Activated T-helper 2 cell treated with anti-CD3 and anti-CD28 coated beads, Interferon-gamma antibody, Interleukin-2, Interleukin-4, amounts not matched to agents 10 μg/mL and 5 μg/mL and 100 μg/mL, durations not matched to agents 14 hours and 24 hours and 36 hours (primary cell): Measurements from ENCODE around the gene PARM1. TPM values are rescaled to one million over a fixed set of nuclear protein-coding genes. Genes with fewer than 3 reads are reported as not detected.

Experiments used
- DNase-seq: peaks from one replicate; pipeline ENCODE4 v3.0.0; 2021; ENCODE audit warnings: low spot score
- H3K27ac Mint-ChIP-seq: one replicate; pipeline ENCODE4 v1.8.0; 2021; ENCODE audit warnings: mixed read lengths
- H3K27me3 Mint-ChIP-seq: one replicate; pipeline ENCODE4 v1.8.0; 2021; ENCODE audit warnings: low read depth, mixed read lengths
- H3K36me3 Mint-ChIP-seq: one replicate; pipeline ENCODE4 v1.8.0; 2021; ENCODE audit warnings: low read depth, mixed read lengths
- H3K4me1 Mint-ChIP-seq: one replicate; pipeline ENCODE4 v1.8.0; 2021; ENCODE audit warnings: low read depth, mixed read lengths
- H3K4me3 Mint-ChIP-seq: one replicate; pipeline ENCODE4 v1.8.0; 2021; ENCODE audit warnings: low read depth, mild to moderate bottlenecking, moderate library complexity, mixed read lengths
- H3K9me3 Mint-ChIP-seq: one replicate; pipeline ENCODE4 v1.8.0; 2021; ENCODE audit warnings: mixed read lengths
- intact Hi-C: fragments of 100-400 bp; cut with micrococcal nuclease; formaldehyde crosslinking; loops from one replicate; pipeline ENCODE4 v1.15.1; 2023
- total RNA-seq: library from RNA; stranded (reverse); gene quantifications from 2 replicates; pipeline ENCODE4 v1.2.3, GENCODE V29; 2022

The PARM1 gene
- total RNA-seq, 1 donor from 2014 or later = not detected

- no peaks in the 10 kb centered on the region for H3K4me1 Mint-ChIP-seq
- no peak overlapping the region for H3K27ac Mint-ChIP-seq
- intact Hi-C loops = no loop called here
- H3K27me3 Mint-ChIP-seq = no peaks in the 10 kb centered on the region
- no peak overlapping the region for H3K4me3 Mint-ChIP-seq
- peaks cover 11% of the 10 kb centered on the region for H3K9me3 Mint-ChIP-seq
- H3K36me3 Mint-ChIP-seq = no peaks in the 10 kb centered on the region
- DNase-seq = no peak
Observed at GRCh38 chr4:75003979-75004378, 71.1 kb downstream of the PARM1 start.

GRCh38 chr4:75004755-75005668 lies 72.1 kb downstream of the PARM1 start:
- H3K4me3 Mint-ChIP-seq = no peak overlapping the region
- H3K9me3 Mint-ChIP-seq = peaks cover 11% of the 10 kb centered on the region
- no peaks in the 10 kb centered on the region for H3K36me3 Mint-ChIP-seq
- intact Hi-C loops = no loop called here
- no peaks in the 10 kb centered on the region for H3K27me3 Mint-ChIP-seq
- H3K27ac Mint-ChIP-seq = no peak overlapping the region
- H3K4me1 Mint-ChIP-seq = no peaks in the 10 kb centered on the region
- no peak for DNase-seq

GRCh38 chr4:75005727-75006126 lies 72.8 kb downstream of the PARM1 start:
- H3K36me3 Mint-ChIP-seq = no peaks in the 10 kb centered on the region
- intact Hi-C loops = no loop called here
- H3K4me1 Mint-ChIP-seq = no peaks in the 10 kb centered on the region
- DNase-seq = no peak
- no peak overlapping the region for H3K27ac Mint-ChIP-seq
- no peaks in the 10 kb centered on the region for H3K27me3 Mint-ChIP-seq
- H3K9me3 Mint-ChIP-seq = peaks cover 11% of the 10 kb centered on the region
- H3K4me3 Mint-ChIP-seq = no peak overlapping the region

GRCh38 chr4:75007891-75008290 lies 75.0 kb downstream of the PARM1 start:
- Mint-ChIP-seq H3K4me1 (no peaks in the 10 kb centered on the region), H3K36me3 (no peaks in the 10 kb centered on the region), H3K27ac (no peak overlapping the region), H3K27me3 (no peaks in the 10 kb centered on the region), H3K9me3 (peaks cover 11% of the 10 kb centered on the region), H3K4me3 (no peak overlapping the region)
- intact Hi-C loops = no loop called here
- no peak for DNase-seq

DNA sequence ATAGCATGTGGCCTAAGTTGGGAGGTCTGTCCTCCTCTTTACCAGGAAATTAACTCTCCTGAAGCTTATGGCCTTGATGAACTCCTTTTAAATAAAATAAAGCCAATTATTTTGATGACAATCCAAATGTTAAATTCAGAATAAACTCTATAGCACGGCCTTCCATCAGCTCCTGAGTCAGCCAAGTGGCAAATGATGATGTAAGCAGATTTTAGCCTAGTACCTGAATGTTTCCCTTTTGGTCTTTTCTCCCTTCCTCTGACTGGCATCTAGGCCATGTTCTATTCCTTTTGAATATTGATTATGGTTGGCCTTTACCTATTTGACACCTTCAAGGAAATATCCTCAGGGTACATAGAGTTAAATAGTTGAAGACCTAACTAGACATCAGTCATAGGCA lies 76.2 kb downstream of the PARM1 start:
- intact Hi-C loops = no loop called here
- Mint-ChIP-seq H3K9me3 (peaks cover 11% of the 10 kb centered on the region), H3K4me3 (no peak overlapping the region), H3K27ac (no peak overlapping the region), H3K36me3 (no peaks in the 10 kb centered on the region), H3K27me3 (no peaks in the 10 kb centered on the region), H3K4me1 (no peaks in the 10 kb centered on the region)
- DNase-seq = no peak

- DNase-seq = no peak
- Mint-ChIP-seq H3K4me1 (no peaks in the 10 kb centered on the region), H3K9me3 (peaks cover 11% of the 10 kb centered on the region), H3K27ac (no peak overlapping the region), H3K27me3 (no peaks in the 10 kb centered on the region), H3K36me3 (no peaks in the 10 kb centered on the region), H3K4me3 (no peak overlapping the region)
- intact Hi-C loops = no loop called here
Observed at GRCh38 chr4:75011131-75011795, 78.3 kb downstream of the PARM1 start.

GRCh38 chr4:75015627-75016026 lies 82.7 kb downstream of the PARM1 start:
- Mint-ChIP-seq H3K36me3 (no peaks in the 10 kb centered on the region), H3K27ac (no peak overlapping the region), H3K4me3 (no peak overlapping the region), H3K27me3 (no peaks in the 10 kb centered on the region), H3K9me3 (no peaks in the 10 kb centered on the region), H3K4me1 (no peaks in the 10 kb centered on the region)
- intact Hi-C loops = no loop called here
- no peak for DNase-seq

- Mint-ChIP-seq H3K27me3 (no peaks in the 10 kb centered on the region), H3K27ac (no peak overlapping the region), H3K36me3 (no peaks in the 10 kb centered on the region), H3K4me3 (no peak overlapping the region), H3K9me3 (no peaks in the 10 kb centered on the region), H3K4me1 (no peaks in the 10 kb centered on the region)
- intact Hi-C loops = no loop called here
- DNase-seq = no peak
Observed at GRCh38 chr4:75016472-75016871, 83.6 kb downstream of the PARM1 start.

GRCh38 chr4:75018811-75019479 lies 86.0 kb downstream of the PARM1 start:
- Mint-ChIP-seq H3K4me1 (no peaks in the 10 kb centered on the region), H3K36me3 (no peaks in the 10 kb centered on the region), H3K9me3 (no peaks in the 10 kb centered on the region), H3K4me3 (no peak overlapping the region), H3K27me3 (no peaks in the 10 kb centered on the region), H3K27ac (no peak overlapping the region)
- intact Hi-C loops = no loop called here
- DNase-seq = no peak

DNA sequence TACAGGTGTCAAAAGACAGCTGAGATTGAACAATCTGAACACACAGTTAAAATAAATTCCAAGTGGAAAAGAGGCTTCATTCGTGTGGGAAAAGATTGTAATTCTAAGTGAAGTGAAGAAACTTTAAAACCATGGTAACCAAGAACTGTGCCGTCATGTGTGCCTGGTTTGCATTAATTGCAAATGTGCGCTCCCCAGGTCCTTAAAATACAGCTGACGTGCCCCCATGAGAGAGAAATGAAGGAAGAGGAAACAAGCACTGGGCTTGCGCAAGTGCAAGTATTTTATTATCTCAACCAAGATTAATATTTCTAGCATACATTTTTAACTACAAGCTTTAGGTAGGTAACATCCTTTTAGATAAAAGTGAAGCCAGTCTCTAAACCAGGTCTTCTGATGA lies 92.5 kb downstream of the PARM1 start:
- Mint-ChIP-seq H3K27me3 (no peaks in the 10 kb centered on the region), H3K4me3 (no peak overlapping the region), H3K27ac (no peak overlapping the region), H3K9me3 (no peaks in the 10 kb centered on the region), H3K36me3 (no peaks in the 10 kb centered on the region), H3K4me1 (no peaks in the 10 kb centered on the region)
- no peak for DNase-seq
- intact Hi-C loops = no loop called here

DNA sequence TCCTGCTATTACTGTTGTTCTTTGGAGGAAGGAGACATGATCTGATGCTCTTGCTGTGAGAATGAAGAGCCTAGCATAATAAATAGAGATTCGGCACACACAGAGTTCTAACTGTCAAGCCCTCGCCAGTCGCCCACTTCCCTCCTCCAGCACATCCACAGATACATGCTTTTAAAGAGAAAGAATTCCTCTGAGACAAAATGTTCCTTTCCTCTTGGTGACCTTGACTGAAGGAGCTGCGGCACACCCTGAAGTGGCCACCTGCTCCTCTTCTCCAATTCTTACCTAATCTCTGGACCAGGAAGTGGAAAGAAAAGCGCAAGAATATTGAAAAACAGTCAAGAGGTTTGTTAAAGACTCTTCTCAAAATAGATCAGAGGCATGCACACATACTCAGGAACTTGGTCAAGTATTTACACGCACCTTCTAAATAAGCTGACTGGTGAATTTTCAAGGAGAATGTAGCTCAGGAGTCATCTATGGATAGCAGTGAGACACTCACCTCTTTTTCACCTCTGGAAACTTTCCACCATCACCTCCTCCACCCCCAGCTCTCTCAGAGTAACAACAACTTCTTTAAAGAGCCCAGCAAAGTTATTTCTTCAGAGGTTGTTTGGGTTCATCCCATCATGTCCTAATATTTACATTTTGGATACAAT lies 95.4 kb downstream of the PARM1 start:
- Mint-ChIP-seq H3K4me1 (no peaks in the 10 kb centered on the region), H3K36me3 (no peaks in the 10 kb centered on the region), H3K27me3 (no peaks in the 10 kb centered on the region), H3K4me3 (no peak overlapping the region), H3K27ac (no peak overlapping the region), H3K9me3 (no peaks in the 10 kb centered on the region)
- DNase-seq = no peak
- intact Hi-C loops = no loop called here

DNA sequence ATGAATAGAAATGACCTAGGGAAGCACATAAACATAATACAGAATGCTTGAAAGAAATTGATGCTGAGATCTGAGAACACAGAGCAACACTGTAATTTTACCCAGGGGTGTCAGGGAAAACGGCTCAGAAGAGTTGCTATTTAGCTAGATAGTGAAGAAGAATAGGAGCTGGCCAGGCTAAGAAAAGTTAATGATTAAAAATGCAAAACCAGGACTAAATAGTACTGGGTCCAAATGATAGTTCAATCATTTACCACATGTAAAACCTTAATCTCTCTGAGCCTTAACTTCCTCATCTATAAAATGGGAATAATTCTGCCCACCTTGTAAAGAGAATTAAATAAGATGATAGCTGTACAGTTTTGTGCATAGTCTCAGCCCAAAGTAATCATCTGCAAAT lies 97.1 kb downstream of the PARM1 start:
- no peak overlapping the region for H3K27ac Mint-ChIP-seq
- H3K27me3 Mint-ChIP-seq = no peaks in the 10 kb centered on the region
- H3K4me3 Mint-ChIP-seq = no peak overlapping the region
- intact Hi-C loops = no loop called here
- H3K36me3 Mint-ChIP-seq = no peaks in the 10 kb centered on the region
- no peaks in the 10 kb centered on the region for H3K9me3 Mint-ChIP-seq
- H3K4me1 Mint-ChIP-seq = no peaks in the 10 kb centered on the region
- DNase-seq = no peak
